Testis (tissue), 2 donors: ENCODE measurements around the gene OR51B2.

ENCODE experiments used
- CTCF ChIP-seq, 3 experiments: fragments of 450-650 bp in 2 of 3; fragments of 200-600 bp in 1 of 3; sonication (generic) in 1 of 3; IDR thresholded peaks; one replicate each; pipeline ENCODE4 v1.5.1; 2016 to 2019; ENCODE audit warnings: antibody characterized with exemption in 3 of 3, mild to moderate bottlenecking in 2 of 3, moderate library complexity in 1 of 3
- POLR2A ChIP-seq: fragments of 450-650 bp; IDR thresholded peaks from one replicate; pipeline ENCODE4 v1.6.1; 2017; ENCODE audit warnings: antibody characterized with exemption, mild to moderate bottlenecking, moderate library complexity

GRCh38 chr11:5289696-5290095 is 34.4 kb downstream of the OR51B2 start:
- TF ChIP-seq POLR2A (no peak), CTCF (IDR thresholded peaks at IDR 0.05) (no peak)
